K562 (cell line): ENCODE measurements around the gene RPS6KA2.

Experiments
- STAT5A ChIP-seq: IDR thresholded peaks from 2 replicates; pipeline ENCODE4 v1.6.1; 2012; ENCODE audit warnings: low read length, inconsistent platforms, borderline replicate concordance
- TF ChIP-seq, protein P1 (sequence below): sonication (generic); formaldehyde crosslinking; IDR thresholded peaks from 2 replicates; pipeline ENCODE4 v1.8.1; 2023; ENCODE audit warnings: mild to moderate bottlenecking, missing genetic modification reagents

DNA sequence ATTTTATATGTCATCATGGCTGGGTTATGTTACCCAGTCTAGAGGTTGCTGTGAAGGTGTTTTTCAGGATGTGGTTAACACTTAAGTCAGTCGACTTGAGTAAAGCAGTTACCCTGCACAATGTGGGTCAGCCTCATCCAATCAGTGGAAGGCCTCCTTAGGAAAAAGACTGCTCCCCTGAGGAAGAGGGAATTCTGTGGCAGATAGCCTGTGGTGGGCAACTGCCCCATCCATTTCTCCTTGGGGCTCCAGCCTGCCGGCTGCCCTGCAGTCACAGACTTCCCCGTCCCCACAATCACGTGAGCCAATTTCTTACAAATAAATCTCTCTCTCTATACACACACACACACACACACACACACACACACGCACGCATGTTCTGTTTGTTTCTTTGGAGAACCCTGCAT lies 209.8 kb downstream of the RPS6KA2 start:
- TF ChIP-seq, protein P1, sequence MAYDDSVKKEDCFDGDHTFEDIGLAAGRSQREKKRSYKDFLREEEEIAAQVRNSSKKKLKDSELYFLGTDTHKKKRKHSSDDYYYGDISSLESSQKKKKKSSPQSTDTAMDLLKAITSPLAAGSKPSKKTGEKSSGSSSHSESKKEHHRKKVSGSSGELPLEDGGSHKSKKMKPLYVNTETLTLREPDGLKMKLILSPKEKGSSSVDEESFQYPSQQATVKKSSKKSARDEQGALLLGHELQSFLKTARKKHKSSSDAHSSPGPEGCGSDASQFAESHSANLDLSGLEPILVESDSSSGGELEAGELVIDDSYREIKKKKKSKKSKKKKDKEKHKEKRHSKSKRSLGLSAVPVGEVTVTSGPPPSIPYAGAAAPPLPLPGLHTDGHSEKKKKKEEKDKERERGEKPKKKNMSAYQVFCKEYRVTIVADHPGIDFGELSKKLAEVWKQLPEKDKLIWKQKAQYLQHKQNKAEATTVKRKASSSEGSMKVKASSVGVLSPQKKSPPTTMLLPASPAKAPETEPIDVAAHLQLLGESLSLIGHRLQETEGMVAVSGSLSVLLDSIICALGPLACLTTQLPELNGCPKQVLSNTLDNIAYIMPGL (CRISPR knock-in tag), result no peak
- no peak for TF ChIP-seq STAT5A
